ENCODE results near the gene PTPRM. TPM values are rescaled to one million over a fixed set of nuclear protein-coding genes. Genes with fewer than 3 reads are reported as not detected.

The PTPRM gene
- polyA plus RNA-seq, 2 of the 4 experiments (the other 2 are of a cell fraction), result 44.5 to 199 TPM

- 28% methylated on average over 1 of the region's 1 CpG for WGBS (ENCODE audit: missing lambda C conversion rate)
- ChIA-PET CTCF (interaction anchor here (1.6 kb wide), 1 partner anchor 17 kb away, joined by 4 read pairs; no protein-coding TSS in a partner anchor), POLR2A (no interaction called here)
- H3K4me2 ChIP-seq, result peak overlapping the region; percentile 23; the same call in 1 of the 3 replicates
- ATAC-seq (no peak), DNase-seq (ENCODE audit: low read depth in 1 of 2, low spot score in 1 of 2) (no peak), FAIRE-seq (no peak)
- no peaks in the 10 kb centered on the region for H3K9me3 ChIP-seq
- peaks cover 26% of the 10 kb centered on the region for H3K4me1 ChIP-seq
- H3K4me3 ChIP-seq, result no peak overlapping the region
- TF ChIP-seq HES2 (IDR thresholded peaks at IDR 0.05) (no peak), BHLHE40 (IDR thresholded peaks at IDR 0.05; ENCODE audit: low read depth, low read length) (no peak), FOSB (CRISPR knock-in tag; IDR thresholded peaks at IDR 0.05) (no peak), PBX3 (IDR thresholded peaks at IDR 0.05) (no peak), BCL3 (IDR thresholded peaks at IDR 0.05) (no peak), CBX2 (IDR thresholded peaks at IDR 0.05; ENCODE audit: borderline replicate concordance, low read depth) (no peak), RCOR1 (IDR thresholded peaks at IDR 0.05; ENCODE audit: low read depth, low read length) (no peak), RNF2 (IDR thresholded peaks at IDR 0.05; ENCODE audit: borderline replicate concordance, low read depth) (no peak), TP53 (CRISPR knock-in tag; IDR thresholded peaks at IDR 0.05) (no peak), EP300 (IDR thresholded peaks at IDR 0.05) (no peak), HOXB13 (CRISPR knock-in tag; IDR thresholded peaks at IDR 0.05; ENCODE audit: low read depth) (no peak), REST (IDR thresholded peaks at IDR 0.05) (no peak), HMGXB4 (CRISPR knock-in tag; IDR thresholded peaks at IDR 0.05; ENCODE audit: borderline replicate concordance) (no peak), RAD21 (conservative IDR thresholded peaks at IDR 0.05 in 1 of 2, IDR thresholded peaks at IDR 0.05 in 1 of 2) (no peak), JUNB (IDR thresholded peaks at IDR 0.05) (no peak), ELK1 (IDR thresholded peaks at IDR 0.05; ENCODE audit: low read depth, low read length) (no peak), CEBPB (IDR thresholded peaks at IDR 0.05) (no peak), MYC (IDR thresholded peaks at IDR 0.05; ENCODE audit: borderline replicate concordance, low read length) (no peak)
- peak overlapping the region in 1 of 2 experiments; percentile 12; a peak in 1 of 6 replicates for H3K27ac ChIP-seq
These were observed 41.0 kb downstream of the PTPRM start for GRCh38 chr18:7608174-7608550.
